ENCODE measurements around the gene FAM120A.

Gene FAM120A

DNA sequence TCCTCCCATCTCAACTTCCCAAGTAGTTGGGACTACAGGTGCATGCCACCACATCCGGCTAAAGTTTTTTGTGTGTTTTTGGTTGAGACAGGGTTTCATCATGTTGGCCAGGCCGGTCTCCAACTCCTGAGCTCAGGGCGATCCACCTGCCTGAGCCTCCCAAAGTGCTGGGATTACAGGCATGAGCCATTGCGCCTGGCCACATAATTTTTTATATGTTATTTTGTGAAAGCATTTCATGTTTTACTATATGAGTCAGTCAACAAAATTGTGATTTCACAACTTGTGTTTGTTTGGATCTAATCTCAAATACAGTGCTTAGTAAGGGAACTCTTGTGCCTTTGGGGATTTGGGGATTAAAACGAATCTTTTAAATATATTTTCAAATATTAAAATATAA lies 21.9 kb downstream of the FAM120A start:
- no peak for DNase-seq (ENCODE audit: low read depth in 3 of 3)

DNA sequence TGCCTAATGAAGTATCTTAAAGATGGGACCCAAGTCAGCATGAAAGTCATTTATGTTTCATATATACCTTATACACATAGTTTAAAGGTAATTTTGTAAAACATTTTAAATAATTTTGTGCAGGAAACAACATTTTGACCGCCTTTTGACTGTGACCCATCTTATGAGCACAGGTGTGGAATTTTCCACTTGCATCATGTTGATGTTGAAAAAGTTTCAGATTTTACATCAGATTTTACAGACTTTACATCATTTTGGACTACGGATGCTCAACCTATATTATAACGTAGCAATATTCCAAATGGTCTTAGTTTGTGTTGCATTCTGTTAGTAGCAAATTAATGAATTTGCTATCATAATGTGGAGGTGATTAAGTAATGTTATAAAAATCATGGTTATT lies 23.6 kb downstream of the FAM120A start:
- DNase-seq (ENCODE audit: low read depth in 3 of 3): no peak

DNA sequence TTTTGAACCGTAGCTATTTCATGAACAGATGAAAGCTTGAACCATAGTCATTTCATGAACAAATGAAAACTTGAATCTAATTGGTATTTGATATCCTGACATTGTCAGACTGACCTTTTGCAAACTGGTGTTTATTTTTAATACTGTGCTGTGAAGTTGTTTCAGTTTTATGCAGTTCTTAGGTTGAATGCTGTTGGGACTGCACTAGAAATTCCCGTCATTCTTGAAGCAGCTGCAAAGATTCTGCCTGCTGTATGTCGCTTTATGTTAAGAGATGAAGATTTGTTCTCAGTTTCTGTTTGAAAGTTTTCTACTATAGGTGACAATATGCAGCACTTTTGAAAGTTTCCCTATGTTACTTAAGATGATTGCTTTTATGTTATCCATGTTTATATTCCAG lies 24.4 kb downstream of the FAM120A start:
- DNase-seq (ENCODE audit: low read depth in 3 of 3): no peak

DNA sequence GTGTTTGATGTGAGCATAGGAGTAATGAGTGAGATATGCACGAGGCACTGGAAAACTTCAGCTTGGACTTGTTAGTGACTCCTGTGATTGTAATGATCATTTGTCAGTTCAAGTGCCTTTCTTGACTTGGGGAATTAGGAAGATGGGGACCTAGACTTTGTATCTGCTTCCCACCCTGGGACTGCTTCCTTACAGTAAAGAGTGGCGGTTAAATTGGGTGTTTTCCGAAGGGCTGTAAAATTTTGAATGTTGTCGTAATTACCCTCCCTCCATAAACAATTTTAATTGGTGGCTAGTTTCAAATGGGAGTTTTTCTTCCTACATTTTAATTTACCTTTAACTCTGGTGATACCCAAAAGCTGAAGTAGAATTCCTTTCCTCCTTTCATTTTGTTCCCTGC lies 25.4 kb downstream of the FAM120A start:
- no peak for DNase-seq (ENCODE audit: low read depth in 3 of 3)

DNA sequence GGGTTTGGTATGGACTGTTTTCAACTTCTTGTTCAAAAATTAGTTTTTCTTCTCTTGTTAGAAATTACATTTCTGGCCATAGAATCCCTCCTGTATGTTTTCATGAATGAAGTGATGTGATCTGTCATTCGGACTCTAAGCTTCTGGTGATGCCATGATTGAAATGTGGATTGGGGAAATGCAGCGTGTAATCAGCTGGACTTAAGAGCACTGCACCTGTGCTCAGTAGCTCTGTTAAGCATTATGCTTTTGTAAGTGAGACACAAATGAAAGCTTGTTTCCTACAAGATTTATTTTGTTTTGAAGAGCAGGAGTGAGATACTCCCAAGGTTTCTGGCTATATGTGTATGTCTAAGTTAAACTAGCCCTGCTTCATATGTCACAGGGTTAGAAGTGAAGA lies 25.9 kb downstream of the FAM120A start:
- DNase-seq (ENCODE audit: low read depth in 3 of 3): no peak

DNA sequence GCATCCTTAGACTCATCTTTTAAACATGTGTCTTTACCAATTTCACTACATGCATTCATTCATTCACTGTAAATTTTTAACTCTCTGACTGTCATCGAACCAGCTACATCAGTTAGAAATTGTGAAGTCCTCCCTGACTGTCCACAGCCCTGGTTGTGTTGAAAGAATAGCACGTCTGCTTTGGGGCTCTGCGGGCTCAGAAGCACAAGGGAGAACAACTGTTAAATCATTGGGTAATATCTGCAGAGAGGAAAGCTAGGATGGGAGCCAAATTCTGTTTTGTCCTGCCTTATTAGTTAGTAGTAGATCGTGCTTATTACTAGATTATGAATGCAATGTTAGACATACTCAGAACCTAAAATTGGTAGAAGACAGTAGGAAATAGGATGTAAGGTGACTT lies 28.2 kb downstream of the FAM120A start:
- no peak for DNase-seq (ENCODE audit: low read depth in 3 of 3)

DNA sequence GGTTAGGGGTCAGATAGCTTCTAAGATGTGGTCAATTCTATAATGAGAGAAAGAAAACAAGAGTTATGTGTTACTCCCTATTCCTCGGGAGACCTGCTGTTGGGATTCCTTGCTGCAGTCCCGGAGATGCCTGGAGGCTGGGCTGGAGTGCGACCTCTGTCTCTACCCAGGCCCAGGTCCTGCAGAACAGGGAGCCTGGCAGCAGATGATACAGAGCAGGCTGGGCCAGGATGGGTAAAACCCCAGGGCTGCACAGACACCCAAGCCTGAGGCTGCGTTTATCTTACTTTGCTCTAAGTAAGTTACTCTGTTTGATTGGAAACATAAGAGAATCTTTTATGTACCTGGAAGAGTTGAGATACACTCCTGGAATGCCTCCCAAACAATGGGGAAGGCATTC lies 28.8 kb downstream of the FAM120A start:
- DNase-seq (ENCODE audit: low read depth in 3 of 3): no peak

DNA sequence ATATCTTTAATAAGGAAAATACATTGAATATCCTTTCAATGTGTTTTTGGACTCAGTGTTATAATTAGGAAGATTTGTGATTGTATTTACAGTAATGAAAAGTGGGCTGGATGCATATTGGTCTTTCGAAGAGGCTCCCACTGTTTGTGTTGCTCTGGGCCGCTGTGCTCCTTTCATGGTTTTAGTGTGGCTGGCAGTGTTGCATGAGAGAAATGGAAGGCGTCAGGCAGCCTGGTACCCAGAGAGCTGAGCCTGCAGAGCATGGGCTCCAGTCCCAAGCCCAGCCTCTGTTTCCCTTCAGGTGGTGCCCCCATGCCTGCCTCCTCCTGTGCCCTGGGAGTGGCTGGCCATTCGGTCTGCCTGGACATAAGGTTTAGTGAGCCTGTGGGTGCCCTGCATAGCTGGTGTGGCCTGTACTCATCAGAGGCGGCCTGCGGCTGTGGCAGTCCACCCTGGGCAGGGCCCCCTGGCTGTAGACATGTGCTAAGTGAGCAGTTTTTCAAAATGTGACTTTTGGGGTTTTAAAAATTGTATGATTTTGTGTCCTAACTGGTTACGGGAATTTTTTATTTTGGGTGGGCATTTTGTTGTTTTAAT lies 29.3 kb downstream of the FAM120A start:
- no peak for DNase-seq (ENCODE audit: low read depth in 3 of 3)

DNA sequence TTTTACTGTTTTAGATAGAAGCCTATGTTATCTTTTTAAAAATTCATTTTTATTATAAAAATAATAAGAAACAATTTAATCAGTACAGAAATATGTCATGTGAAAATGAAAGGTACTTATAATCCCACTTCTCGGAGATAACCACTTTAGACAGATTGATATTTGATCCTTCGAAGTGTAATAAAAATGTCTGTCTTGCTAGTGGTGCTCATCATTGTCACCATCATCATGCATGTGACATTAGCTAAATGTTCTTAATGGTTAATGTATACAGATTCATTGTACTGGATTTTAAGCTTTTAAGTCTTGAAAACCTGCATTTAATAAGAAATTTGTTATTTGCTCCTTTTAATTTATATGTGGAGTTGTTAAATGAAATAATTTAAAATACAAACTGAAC lies 32.0 kb downstream of the FAM120A start:
- no peak for DNase-seq (ENCODE audit: low read depth in 3 of 3)

DNA sequence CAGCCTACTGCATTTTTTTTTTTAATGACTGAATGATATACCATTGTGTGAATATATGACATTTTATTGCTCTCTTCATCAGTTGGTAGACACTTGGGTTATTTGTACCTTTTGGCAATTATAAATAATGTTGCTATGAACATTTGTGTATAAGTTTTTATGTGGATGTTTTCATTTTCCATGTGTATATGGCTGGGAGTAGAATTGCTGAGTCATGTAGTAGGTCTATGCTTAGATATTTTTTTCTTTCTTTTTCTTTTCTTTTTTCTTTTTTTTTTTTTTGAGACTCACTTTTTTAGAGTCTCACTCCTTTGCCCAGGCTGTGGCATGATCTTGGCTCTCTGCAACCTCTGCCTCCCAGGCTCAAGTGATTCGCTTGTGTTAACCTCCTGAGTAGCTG lies 34.8 kb downstream of the FAM120A start:
- DNase-seq (ENCODE audit: low read depth in 3 of 3): no peak

DNA sequence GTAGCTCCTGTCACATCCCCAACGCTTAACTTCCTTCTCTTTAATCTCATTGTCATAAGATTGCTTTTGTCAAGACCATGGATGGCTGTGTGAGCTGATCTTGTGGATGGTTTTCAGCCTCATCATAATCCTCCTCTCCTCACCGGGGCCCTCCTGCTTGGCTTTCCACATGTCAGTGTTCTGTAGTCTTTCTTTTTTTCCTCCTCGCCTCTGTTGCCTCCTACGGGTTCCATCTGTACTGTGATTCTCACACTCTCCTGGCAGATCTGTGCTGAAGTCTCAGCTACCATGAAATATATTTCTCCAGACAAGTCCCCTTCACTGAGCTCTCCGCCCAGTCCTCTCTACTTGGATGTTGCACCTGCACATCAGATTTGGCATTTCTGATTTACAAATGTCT lies 36.8 kb downstream of the FAM120A start:
- DNase-seq (ENCODE audit: low read depth in 3 of 3): no peak

DNA sequence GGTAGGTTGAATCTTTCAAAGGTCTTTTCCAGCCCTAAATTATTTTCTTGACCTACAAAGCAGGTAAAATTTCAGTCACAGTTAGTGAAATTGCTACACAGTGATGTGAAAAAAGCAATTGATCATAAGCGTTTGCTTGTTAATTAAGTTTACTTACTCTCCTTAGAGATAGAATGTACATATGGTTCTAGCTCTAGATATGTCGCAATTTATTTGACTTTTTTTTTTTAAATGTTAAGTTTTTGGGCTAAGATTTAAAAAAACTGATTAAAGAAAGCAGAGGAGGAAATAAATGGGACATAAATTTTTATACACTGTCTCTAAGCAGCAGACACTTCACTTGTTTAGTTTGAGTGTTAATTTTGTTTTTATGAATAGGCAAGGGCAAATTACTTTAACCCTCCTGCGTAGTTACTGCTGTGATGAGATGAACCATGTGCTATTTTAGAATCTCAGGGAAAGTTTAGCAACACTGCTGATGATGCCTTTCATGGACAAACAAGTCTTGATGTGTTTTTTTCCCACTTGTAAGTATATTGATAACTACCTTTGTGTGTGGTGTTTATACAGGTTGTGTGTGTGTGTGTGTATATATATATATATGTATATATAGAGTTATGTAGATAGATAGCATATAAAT lies 40.2 kb downstream of the FAM120A start:
- DNase-seq (ENCODE audit: low read depth in 3 of 3): no peak

DNA sequence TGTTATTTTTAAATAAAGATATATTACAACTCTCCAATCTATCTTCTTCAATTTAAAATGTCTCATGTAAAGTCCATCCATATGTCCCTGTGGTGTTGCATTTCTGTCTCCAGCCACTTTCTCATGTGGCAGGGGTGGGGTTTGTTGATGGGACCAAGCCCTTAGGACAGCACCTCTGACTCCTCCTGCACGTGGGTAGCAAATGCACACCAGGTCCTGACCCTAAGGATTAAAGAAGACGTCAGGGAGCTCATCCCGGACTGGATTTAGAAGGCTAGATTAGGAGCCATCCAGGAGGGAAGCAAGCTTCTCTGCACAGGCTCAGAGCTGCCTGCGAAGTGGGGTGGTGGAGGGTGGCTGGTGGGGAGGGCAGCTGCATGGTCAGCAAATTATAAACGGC lies 40.8 kb downstream of the FAM120A start:
- DNase-seq (ENCODE audit: low read depth in 3 of 3): no peak

DNA sequence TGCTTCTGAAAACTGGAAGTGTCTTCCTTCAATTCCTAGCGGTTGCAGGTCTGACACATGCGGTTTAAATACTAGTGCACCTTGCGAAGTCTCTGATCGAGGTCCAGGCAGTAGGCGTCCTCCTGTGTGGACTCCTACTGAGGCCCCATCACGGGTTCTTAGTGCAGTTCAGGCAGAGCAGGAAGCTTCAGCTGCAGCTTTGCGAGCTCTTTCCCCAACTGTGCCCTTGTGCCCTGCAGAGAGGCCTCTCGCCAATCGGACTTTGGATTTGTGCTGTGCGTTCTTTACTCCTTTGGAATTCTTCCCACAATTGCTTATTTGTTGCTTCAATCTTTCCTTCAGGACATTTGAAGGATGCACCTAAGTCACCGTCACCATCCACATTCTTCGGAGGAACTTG lies 42.5 kb downstream of the FAM120A start:
- DNase-seq (ENCODE audit: low read depth in 3 of 3): no peak

DNA sequence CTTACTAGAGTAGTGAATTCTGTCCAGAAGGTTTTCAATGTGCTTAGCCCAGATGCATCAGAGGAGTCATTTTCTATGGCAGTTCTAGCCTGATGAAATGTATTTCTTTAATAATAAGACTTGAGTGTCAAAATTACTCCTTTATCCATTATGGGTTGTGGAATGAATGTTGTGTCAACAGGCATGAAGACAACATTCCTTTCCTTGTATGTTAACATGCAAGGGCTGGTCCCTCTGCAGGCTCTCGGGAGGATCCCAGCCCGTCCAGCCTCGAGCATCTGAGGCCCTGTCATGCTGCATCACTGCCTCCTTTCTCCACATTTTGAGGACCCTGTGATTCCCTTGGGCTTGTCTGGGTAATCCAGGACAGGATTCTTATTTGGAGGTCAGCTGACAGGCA lies 44.8 kb downstream of the FAM120A start:
- no peak for DNase-seq (ENCODE audit: low read depth in 3 of 3)

DNA sequence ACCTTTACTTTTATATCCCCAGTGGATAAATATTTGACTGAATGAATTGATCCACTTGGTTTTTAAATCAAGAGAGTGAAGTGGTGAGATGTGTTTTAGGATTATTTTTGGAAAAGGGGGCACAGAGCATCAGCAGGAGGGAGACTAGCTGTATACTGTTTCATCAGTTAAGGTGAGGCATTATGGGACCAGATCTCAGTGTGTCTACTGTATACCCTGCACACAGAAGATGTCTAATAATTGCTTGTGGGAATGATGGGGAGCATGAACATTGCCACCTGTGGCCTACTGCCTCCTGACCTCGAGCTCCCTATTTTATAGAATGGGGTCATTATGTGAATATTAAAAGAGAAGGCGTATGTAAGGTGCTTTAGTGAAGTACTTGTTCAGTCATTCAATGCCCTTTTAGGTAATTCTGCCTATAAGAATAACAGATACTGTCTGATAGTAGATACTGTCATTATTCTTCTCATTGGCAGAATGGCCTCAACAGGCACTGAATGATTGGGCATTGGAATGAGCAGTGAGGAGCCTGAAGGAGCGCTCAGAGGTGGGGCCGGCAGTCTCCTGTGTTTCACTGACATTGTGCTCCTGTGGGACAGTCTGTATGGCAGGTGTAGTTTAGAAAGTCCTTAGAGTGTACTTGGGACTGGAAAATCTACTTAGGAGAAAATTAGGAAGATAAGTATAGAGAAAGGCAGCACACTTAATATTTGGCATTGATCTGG lies 49.2 kb downstream of the FAM120A start:
- no peak for DNase-seq (ENCODE audit: low read depth in 3 of 3)

DNA sequence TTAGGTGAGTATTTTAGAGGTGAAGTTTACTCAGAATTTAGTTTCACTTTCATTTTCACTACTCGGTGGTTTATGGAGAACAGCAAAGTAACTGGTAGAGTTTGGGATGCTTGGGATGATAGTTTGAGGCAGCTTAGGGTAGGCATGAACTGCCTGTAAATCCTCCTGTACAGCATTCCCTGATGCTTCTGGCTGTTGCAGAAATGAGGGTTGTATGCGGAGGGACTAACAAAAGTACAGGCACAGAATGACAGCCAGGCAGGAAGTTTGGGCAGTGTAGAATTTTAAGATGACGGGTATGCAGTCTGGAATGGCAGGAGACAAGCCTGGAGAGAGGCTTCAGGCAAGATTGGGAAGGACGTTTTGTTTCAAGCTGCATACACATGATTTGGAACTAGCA lies 49.9 kb downstream of the FAM120A start:
- DNase-seq (ENCODE audit: low read depth in 3 of 3): no peak

DNA sequence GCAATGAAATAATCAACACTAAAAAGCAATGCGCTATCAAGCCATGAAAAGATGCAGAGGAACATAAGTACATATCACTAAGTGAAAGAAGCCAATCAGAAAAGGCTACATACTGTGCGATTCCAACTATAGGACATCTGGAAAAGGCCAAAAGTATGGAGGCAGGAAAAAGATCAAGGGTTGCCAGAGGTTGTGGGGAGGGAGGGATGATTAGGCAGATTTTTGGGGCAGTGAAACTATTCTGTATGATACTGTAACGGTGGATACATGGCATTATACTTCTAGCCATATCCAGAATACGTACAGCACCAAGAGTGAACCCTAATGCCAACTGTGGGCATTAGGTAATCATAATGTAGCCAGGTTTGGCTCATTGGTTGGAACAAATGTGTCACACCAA lies 51.9 kb downstream of the FAM120A start:
- no peak for DNase-seq (ENCODE audit: low read depth in 3 of 3)

DNA sequence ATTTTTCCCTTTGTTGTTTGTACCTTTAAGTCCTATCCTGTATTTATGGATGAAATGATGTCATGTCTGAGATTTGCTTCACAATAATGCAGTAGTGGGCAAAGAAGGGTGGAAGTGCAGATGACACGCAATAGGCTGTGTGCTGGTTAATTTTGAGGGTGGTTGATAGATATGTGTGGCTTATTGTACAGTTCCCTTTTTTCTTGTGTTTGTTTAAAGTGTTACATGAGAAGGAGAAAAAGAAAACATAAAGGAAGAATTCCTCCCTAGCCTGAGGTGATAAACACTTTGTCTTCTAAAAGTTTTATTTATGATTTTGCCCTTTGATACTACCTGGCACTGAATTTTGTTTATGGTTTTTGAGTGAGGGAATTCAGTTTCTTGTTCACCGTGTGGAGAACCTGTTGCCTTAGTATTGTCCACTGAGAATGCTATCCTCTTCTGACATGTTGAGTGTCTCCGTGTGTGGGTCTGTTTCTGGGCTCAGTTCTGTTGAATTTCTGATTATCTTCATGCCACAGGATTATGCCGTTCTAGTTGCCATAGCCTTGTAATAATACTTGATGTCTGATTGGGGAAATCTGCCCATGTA lies 54.2 kb downstream of the FAM120A start:
- DNase-seq (ENCODE audit: low read depth in 3 of 3): no peak

DNA sequence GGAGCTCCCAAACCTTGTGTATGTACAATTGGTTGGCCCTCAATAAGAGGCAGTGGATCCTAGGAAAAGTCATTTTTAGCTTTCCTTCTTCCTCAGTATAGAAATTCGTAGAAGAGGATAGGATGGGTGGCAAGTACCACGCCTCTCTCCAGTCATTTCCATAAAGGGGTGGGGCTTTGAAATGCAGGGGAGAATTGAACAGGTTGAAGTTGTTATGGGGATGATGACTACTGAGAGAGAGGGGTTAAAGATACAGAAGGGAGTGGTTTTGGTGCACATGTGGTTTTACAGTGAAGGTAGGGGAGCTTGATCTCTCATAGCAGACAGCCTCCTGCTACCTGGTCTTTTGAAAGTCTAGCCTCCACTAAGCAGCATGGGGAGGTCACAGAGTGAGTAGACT lies 56.3 kb downstream of the FAM120A start:
- no peak for DNase-seq (ENCODE audit: low read depth in 3 of 3)

DNA sequence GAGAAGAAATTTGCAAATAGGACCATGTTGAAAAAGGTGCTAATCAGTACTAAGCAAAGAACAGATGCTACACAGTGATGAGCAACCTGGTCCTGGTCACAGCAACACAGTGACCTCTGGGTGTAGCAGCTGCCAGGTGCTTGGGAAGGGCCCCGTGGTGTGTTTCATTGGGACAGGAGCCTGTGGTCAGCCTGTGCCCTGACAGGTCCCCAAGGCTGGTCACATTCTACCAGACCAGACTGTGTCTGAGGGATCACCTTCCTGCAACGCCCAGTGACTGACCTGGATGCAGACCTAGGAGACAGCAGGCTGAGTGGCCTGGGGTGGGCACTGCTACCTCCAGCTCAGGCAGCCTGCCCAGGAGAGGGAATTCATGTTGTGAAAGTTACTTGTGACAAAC lies 56.7 kb downstream of the FAM120A start:
- no peak for DNase-seq (ENCODE audit: low read depth in 3 of 3)

DNA sequence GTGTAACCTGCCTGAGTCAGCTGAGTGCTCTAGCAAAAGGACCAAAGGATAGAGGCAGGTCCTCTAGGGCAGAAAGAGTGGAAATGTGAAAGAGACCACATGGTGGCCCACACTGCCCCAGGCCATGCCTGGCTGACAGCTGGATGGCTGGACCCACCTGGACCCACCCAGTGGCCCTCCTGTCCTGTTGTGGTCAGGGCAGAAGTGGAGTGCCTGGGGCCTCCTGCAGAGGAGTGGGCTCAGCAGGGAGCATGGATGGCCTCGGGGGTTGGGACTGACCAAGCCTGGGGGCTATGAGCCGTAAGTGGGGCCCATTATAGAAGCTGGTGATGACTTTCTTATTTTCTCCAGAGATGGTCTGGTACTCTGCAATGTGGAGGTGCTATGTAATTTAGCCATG lies 57.6 kb downstream of the FAM120A start:
- no peak for DNase-seq (ENCODE audit: low read depth in 3 of 3)

DNA sequence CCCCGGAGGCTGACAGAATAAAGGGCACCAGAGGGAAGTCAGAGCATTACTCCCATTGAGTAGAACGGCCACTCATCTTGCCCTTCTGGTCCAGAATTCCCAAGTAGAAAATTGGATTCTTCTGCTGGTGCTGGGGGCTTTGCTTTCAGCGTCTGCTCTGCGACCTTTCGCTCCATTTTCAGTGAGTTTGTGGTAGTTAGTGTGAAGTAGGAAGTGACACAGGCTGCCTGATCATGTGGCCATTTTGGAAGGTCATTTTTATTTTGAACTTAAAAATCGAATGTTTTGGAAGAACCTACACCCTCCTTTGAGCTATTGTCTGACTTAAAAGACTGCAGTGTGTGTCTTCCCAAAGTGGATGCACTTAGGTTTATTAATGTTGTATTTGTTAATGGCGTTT lies 58.6 kb downstream of the FAM120A start:
- no peak for DNase-seq (ENCODE audit: low read depth in 3 of 3)

Data from stimulated activated CD4-positive, alpha-beta T cell treated with anti-CD3 and anti-CD28 coated beads, TNF-alpha, amount 100 ng/mL, for 4 hours (primary cell).